ENCODE measurements around the gene MAB21L4.

The MAB21L4 gene

DNA sequence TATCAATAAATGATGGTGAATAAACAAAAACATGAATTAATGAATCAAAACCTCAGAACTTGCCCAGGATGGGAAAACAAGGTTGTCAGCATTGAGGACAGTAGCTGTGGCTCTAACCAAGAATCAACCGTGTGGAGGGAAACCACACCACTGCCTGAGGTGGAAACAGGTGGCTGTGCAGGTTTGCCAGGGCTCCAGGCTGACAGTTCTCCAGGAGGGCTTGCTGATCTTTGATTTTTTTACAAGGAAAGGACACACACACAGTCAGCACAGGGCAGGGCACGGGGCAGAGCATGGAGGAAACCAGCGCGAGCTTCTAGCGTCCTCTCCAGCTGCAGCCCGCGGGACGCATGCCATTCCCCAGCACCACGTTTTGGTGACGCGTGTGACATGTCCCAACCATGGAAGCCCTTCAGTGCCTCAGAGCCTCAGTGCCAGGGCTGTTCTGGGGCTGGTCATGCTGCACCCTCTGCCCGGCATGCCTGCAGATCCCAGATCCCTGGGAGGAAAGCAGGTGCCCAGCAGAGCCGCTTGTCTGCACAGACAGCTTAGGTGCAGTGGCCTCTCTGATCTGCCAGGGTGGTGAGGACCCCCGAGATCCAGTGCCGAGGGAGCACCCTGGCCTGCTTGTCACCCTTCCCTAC lies 43.2 kb downstream of the MAB21L4 start:
- no peak overlapping the region for H3K27ac ChIP-seq
- TF ChIP-seq, protein P1, sequence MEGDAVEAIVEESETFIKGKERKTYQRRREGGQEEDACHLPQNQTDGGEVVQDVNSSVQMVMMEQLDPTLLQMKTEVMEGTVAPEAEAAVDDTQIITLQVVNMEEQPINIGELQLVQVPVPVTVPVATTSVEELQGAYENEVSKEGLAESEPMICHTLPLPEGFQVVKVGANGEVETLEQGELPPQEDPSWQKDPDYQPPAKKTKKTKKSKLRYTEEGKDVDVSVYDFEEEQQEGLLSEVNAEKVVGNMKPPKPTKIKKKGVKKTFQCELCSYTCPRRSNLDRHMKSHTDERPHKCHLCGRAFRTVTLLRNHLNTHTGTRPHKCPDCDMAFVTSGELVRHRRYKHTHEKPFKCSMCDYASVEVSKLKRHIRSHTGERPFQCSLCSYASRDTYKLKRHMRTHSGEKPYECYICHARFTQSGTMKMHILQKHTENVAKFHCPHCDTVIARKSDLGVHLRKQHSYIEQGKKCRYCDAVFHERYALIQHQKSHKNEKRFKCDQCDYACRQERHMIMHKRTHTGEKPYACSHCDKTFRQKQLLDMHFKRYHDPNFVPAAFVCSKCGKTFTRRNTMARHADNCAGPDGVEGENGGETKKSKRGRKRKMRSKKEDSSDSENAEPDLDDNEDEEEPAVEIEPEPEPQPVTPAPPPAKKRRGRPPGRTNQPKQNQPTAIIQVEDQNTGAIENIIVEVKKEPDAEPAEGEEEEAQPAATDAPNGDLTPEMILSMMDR (conservative IDR thresholded peaks at IDR 0.05): no peak
- TF ChIP-seq ZFX (IDR thresholded peaks at IDR 0.05): no peak

DNA sequence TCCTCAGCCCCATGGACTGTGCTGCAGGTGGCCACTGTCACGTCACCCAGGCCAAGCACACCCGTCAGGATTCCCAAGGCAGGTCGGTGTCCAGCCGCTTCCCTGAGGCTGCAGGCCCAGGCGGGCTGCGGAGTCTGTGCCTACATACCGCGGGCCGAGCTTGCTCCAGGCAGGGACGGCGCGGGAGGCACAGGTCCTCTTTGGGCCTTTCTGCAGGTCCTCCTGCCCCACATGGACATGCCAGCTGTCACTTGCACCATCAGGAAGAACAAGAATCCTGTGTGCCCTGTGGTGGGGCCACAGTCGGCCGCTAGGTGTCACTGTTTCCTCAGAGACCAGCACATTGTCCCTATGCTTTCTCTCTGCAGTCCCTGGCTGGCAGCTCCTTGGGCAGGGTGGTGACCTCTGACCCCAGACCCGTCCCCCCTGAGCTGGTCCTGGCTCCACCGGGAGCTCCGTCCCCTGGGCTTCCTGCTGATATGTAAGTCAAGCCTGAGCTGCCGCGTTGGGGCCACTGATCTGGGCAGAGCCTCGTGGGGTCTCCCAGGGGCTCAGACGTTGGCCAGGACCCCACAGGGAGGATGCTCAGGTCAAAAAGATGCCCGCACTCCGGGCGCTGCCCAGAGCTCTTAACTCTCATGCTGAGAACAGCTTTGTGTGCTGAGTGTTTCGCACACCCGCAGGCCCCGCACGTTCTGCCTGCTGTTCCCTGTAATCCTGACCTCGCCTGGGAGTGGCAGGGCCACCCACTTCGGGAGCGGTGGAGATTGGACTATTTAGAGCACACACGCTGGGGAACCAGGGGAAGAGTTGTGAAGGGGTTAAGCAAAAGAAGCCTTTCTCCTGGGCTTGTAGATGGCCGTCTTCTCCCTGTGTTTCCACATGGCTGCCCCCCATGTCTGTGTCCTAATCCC lies 44.6 kb downstream of the MAB21L4 start:
- TF ChIP-seq ZFX (IDR thresholded peaks at IDR 0.05): no peak
- TF ChIP-seq, protein P1 (conservative IDR thresholded peaks at IDR 0.05): peak; percentile 94
- H3K27ac ChIP-seq: no peak overlapping the region

DNA sequence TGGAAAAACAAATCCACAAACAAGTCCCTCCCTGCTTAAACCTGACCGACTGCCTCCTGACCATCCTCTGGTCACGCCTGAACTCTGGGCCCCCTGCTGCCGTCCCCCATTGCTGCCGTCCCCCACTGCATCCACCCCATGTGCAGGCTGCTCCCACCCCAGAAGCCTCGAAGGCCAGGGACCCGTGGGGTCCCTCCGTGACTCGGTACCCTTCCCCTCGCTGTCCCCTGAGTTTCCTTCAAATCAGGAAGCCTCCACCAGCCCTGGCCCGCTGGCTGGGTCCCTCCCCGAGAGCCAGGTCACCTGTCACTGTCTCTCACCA lies 45.2 kb downstream of the MAB21L4 start:
- no peak for TF ChIP-seq ZFX (IDR thresholded peaks at IDR 0.05)
- TF ChIP-seq, protein P1 (conservative IDR thresholded peaks at IDR 0.05): no peak
- H3K27ac ChIP-seq: no peak overlapping the region

DNA sequence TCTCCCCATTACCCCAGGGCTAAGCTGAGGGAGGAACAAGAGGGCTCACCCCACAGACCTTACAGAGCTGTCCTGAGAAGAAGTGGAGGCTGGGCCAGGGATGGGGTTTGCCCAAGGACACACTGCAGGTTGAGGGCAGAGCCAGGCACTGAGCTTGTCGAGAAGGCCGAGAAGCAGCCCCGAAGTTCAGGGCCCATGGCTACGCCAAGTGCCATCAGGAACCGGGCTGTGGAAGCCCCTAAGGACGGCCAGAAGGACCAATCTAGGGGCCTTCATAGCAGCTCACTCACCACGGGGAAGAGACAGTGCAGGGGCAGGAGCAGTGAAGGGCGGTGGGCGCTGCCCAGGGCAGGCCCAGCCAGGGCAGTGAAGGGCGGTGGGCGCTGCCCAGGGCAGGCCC lies 45.9 kb downstream of the MAB21L4 start:
- TF ChIP-seq, protein P1 (conservative IDR thresholded peaks at IDR 0.05): no peak
- TF ChIP-seq ZFX (IDR thresholded peaks at IDR 0.05): no peak
- no peak overlapping the region for H3K27ac ChIP-seq

DNA sequence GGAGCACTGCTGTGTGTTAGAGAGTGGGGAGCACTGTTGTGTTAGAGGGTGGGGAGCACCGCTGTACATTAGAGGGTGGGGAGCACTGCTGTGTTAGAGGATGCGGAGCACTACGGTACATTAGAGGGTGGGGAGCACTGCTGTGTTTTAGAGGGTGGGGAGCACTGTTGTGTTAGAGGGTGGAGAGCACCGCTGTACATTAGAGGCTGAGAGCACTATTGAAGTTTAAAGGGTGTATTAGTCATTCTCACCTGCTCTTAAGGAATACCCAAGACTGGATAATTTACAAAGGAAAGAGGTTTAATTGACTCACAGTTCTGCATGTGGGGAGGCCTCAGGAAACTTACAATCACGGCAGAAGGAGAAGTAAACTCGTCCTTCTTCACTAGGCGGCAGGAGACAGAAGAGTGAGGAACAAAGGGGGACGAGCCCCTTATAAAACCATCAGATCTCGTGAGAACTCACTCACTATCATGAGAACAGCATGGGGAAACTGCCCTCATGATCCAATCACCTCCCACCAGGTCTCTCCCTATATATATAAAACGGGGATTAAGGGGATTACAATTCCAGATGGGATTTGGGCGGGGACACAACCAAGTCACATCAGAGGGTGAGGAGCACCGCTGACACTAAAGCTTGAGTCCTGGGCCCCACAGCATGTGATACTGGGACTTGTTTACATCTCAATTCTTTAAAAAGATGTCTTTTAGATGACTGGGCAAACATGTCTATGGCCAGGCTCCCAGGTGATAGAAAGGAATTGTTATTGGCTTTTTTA lies 46.9 kb downstream of the MAB21L4 start:
- H3K27ac ChIP-seq: no peak overlapping the region
- TF ChIP-seq, protein P1 (conservative IDR thresholded peaks at IDR 0.05): no peak
- no peak for TF ChIP-seq ZFX (IDR thresholded peaks at IDR 0.05)

DNA sequence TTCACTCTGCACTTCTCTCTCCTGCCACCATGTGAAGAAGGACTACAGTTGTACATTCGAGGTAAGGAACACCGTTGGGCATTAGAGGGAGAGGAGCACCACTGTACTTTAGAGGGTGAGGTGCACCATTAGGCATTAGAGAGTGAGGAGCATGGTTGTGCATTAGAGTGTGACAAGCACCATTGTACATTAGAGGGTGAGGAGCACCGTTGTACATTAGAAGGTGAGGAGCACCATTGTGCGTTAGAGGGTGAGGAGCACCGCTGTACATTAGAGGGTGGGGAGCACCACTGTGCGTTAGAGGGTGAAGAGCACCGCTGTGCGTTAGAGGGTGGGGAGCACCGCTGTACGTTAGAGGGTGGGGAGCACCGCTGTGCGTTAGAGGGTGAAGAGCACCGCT lies 48.1 kb downstream of the MAB21L4 start:
- TF ChIP-seq, protein P1 (conservative IDR thresholded peaks at IDR 0.05): no peak
- TF ChIP-seq ZFX (IDR thresholded peaks at IDR 0.05): no peak
- no peak overlapping the region for H3K27ac ChIP-seq

Data from C4-2B (cell line).